Psoas muscle (tissue), 8 donors: Measurements from ENCODE around the gene ATG7. TPM values are rescaled to one million over a fixed set of nuclear protein-coding genes. Genes with fewer than 3 reads are reported as not detected.
A peak's percentile ranks its signal among the peaks of the same experiment; 100 is the strongest.

ENCODE experiments used
- ATAC-seq, 4 donors: fragments of 200-7000 bp; cut with Tn5 transposase; one replicate each; pipeline ENCODE4 v1.9.1; 2020; ENCODE audit warnings: moderate library complexity in 3 of 4, mild to moderate bottlenecking in 2 of 4
- DNase-seq, 2 donors: peaks; one replicate each; pipeline ENCODE4 v3.0.0-alpha.2; 2020
- H3K27ac ChIP-seq: fragments of 200-600 bp; one replicate; pipeline ENCODE4 v1.8.0; 2022
- H3K27me3 ChIP-seq, 3 donors: fragments of 200-600 bp in 1 of 3; one replicate each; pipeline versions ENCODE4 v1.6.1 to v1.8.0; 2013 to 2022; ENCODE audit warnings: low read length in 2 of 3, mild to moderate bottlenecking in 2 of 3, moderate library complexity in 1 of 3; ENCODE audit not compliant: insufficient read depth in 3 of 3
- H3K36me3 ChIP-seq, 2 donors: fragments of 200-600 bp in 1 of 2; one replicate each; pipeline versions ENCODE4 v1.6.1 to v1.8.0; 2013 to 2022; ENCODE audit warnings: low read depth in 1 of 2, mild to moderate bottlenecking in 1 of 2, moderate library complexity in 1 of 2; ENCODE audit not compliant: insufficient read depth in 1 of 2
- H3K4me1 ChIP-seq: fragments of 200-600 bp; one replicate; pipeline ENCODE4 v1.8.0; 2022
- H3K4me3 ChIP-seq: fragments of 200-600 bp; one replicate; pipeline ENCODE4 v1.8.0; 2022; ENCODE audit warnings: mild to moderate bottlenecking
- H3K9me3 ChIP-seq: fragments of 200-600 bp; one replicate; pipeline ENCODE4 v1.8.0; 2022
- WGBS, 3 donors: extraction: QIAGEN DNeasy Blood & Tissue Kit; methylation state at CpG; one replicate each; pipeline versions ENCODE4 v1.1.6 to v1.1.7; 2013; 5-methylcytosine and 5-hydroxymethylcytosine counted together
- intact Hi-C, 2 donors: fragments of 100-400 bp; cut with DNase I; formaldehyde crosslinking; loops; one replicate each; pipeline versions ENCODE4 v1.11.0 to v1.14.2; 2022
- polyA plus RNA-seq, 3 donors: library from polyadenylated mRNA; stranded (reverse); fragments of 200-250 nt; gene quantifications; one replicate each; pipeline ENCODE4 v1.2.3, GENCODE V29; 2013
- total RNA-seq, 4 donors: library from RNA; stranded (reverse); fragmentation: NEBNext Ultra II Directional in 2 of 4; extraction: Animal tissue kit (Norgen Biotek cat#: 25700) in 2 of 4; gene quantifications; one replicate each; pipeline versions ENCODE4 v1.2.1 to v1.2.4, GENCODE V29; 2021 to 2023
- TF ChIP-seq, protein P1 (sequence below): fragments of 200-600 bp; IDR thresholded peaks from one replicate; pipeline ENCODE4 v1.8.0; 2022; ENCODE audit warnings: antibody characterized with exemption
- donor health status: healthy with polysubstance abuse.
- donor health status: DM: no; HTN: no; CAD: no; lungs with moderate emphysema.
- donor health status: Bipolar disorder and iron deficiency.
- donor health status: healthy.
- donor health status: DM: yes; HTN: yes; CAD: no.
- donor health status: DM: no; HTN: no; CAD: no.
- donor health status: DM: no; HTN: no; CAD: no.
- donor health status: DM: yes; HTN: yes; CAD: no.

The ATG7 gene
- total and polyA plus RNA-seq, 7 donors: 5.9 to 15.0 (median 13.5) TPM

DNA sequence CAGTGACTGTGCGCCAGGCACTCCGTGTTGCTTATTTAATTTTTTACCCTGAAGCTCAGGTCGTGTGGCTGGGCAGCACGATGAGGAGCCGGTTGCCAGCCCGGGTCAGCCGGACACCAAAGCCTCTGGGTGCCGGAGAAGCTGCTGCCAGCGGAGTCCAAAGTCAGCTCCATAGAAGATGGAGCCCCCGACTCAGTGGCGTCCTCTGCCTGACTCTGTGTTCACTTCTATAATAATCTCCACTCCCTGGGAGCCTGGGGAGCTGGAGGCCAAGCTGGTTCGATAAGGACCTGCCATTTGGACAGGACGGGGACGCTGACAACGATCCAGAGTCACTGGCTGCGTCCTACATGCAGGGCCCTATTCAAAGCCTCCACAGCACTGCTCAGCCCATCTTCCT is 292.9 kb downstream of the ATG7 start:
- no peak overlapping the region for H3K4me3 ChIP-seq
- TF ChIP-seq, protein P1, sequence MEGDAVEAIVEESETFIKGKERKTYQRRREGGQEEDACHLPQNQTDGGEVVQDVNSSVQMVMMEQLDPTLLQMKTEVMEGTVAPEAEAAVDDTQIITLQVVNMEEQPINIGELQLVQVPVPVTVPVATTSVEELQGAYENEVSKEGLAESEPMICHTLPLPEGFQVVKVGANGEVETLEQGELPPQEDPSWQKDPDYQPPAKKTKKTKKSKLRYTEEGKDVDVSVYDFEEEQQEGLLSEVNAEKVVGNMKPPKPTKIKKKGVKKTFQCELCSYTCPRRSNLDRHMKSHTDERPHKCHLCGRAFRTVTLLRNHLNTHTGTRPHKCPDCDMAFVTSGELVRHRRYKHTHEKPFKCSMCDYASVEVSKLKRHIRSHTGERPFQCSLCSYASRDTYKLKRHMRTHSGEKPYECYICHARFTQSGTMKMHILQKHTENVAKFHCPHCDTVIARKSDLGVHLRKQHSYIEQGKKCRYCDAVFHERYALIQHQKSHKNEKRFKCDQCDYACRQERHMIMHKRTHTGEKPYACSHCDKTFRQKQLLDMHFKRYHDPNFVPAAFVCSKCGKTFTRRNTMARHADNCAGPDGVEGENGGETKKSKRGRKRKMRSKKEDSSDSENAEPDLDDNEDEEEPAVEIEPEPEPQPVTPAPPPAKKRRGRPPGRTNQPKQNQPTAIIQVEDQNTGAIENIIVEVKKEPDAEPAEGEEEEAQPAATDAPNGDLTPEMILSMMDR: no peak

DNA sequence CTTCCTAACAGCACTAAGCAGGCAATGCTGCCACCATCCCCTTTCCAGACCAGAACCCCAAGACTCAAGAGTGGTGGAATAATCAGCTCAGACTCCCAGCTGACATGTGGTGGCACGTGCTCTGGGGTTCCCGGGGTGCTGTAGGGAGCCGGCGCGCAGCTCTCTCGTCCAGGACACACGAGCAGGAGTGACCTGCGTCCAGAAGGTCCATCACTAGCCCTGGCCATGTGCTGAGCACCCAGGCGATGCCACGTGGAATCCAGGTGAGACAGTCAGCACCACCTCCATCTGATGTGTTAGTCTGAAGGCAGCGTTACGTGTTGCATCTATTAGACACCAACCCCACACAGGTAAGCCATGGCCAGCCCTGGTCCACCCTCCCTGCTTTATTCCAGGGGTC is 293.3 kb downstream of the ATG7 start:
- DNase-seq (no peak), ATAC-seq (no peak)
- H3K27me3 ChIP-seq: no peaks in the 10 kb centered on the region
- H3K4me3 ChIP-seq: no peak overlapping the region
- no peaks in the 10 kb centered on the region for H3K9me3 ChIP-seq
- intact Hi-C loops: loop anchor here in 1 of 2 donors (5.0 kb wide), 1 partner anchor 77 kb away; the partner anchor contains the start of gene VGLL4
- TF ChIP-seq, protein P1: no peak
- H3K4me1 ChIP-seq: peaks cover 43% of the 10 kb centered on the region
- peaks cover 0 to 24% of the 10 kb centered on the region in 2 donors for H3K36me3 ChIP-seq
- WGBS, 3 donors: 94 to 97% (median 97%) methylated on average over 12 of the region's 12 CpGs
- H3K27ac ChIP-seq: no peak overlapping the region

More for the DNA sequence above, 292.9 kb downstream of the ATG7 start:
- H3K27ac ChIP-seq: no peak overlapping the region
- no peaks in the 10 kb centered on the region for H3K27me3 ChIP-seq
- intact Hi-C loops: loop anchor here in 1 of 2 donors (5.0 kb wide), 1 partner anchor 77 kb away; the partner anchor contains the start of gene VGLL4
- DNase-seq: no peak
- no peak for ATAC-seq
- H3K36me3 ChIP-seq: peaks cover 0 to 24% of the 10 kb centered on the region in 2 donors
- 73 to 87% (median 81%) methylated on average over 16 of the region's 16 CpGs for WGBS, 3 donors
- no peaks in the 10 kb centered on the region for H3K9me3 ChIP-seq
- H3K4me1 ChIP-seq: peaks cover 44% of the 10 kb centered on the region

GRCh38 chr3:11565932-11566331 is 293.7 kb downstream of the ATG7 start:
- 97 to 99% (median 98%) methylated on average over 9 of the region's 9 CpGs for WGBS, 3 donors
- no peaks in the 10 kb centered on the region for H3K27me3 ChIP-seq
- H3K27ac ChIP-seq: no peak overlapping the region
- TF ChIP-seq, protein P1: no peak
- DNase-seq (no peak), ATAC-seq (no peak)
- peaks cover 0 to 24% of the 10 kb centered on the region in 2 donors for H3K36me3 ChIP-seq
- intact Hi-C loops: loop anchor here in 1 of 2 donors (5.0 kb wide), 1 partner anchor 76 kb away; the partner anchor contains the start of gene VGLL4
- no peak overlapping the region for H3K4me3 ChIP-seq
- peaks cover 43% of the 10 kb centered on the region for H3K4me1 ChIP-seq
- H3K9me3 ChIP-seq: no peaks in the 10 kb centered on the region

DNA sequence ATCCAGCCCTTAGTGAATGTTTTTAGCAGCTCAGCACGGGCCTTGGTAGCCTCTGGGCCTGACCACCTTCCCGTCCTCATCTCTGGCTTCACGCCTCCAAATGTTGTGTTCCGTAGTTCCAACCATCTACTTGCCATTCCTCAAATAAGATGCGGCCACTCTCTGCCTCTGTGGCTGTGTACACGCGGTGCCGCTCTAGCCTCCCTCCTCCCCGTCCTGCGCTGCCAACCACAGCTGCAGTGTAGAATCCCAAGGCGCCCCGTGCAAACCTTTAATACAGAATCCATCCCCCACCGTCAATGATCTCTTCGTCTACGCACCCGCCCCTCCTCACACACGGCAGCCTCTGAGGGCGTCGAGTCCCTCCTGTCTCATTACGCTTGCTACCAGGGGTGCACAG is 294.3 kb downstream of the ATG7 start:
- Histone ChIP-seq H3K36me3 (peaks cover 0 to 24% of the 10 kb centered on the region in 2 donors), H3K27me3 (no peaks in the 10 kb centered on the region), H3K4me3 (no peak overlapping the region), H3K27ac (no peak overlapping the region), H3K9me3 (no peaks in the 10 kb centered on the region), H3K4me1 (peaks cover 44% of the 10 kb centered on the region)
- DNase-seq (no peak), ATAC-seq (no peak)
- 94 to 96% (median 95%) methylated on average over 20 of the region's 20 CpGs for WGBS, 3 donors
- TF ChIP-seq, protein P1: no peak
- intact Hi-C loops: loop anchor here in 1 of 2 donors (5.0 kb wide), 1 partner anchor 76 kb away; the partner anchor contains the start of gene VGLL4

- H3K27ac ChIP-seq: peak overlapping the region; percentile 93
- no peaks in the 10 kb centered on the region for H3K9me3 ChIP-seq
Observed at GRCh38 chr3:11566916-11567315, 294.7 kb downstream of the ATG7 start.

More at GRCh38 chr3:11566916-11567315, 294.7 kb downstream of the ATG7 start:
- no peak for DNase-seq
- TF ChIP-seq, protein P1: no peak
- Histone ChIP-seq H3K36me3 (peaks cover 0 to 24% of the 10 kb centered on the region in 2 donors), H3K4me1 (peaks cover 44% of the 10 kb centered on the region), H3K27me3 (no peaks in the 10 kb centered on the region), H3K4me3 (no peak overlapping the region)
- ATAC-seq: no peak
- intact Hi-C loops: loop anchor here in 1 of 2 donors (5.0 kb wide), 1 partner anchor 75 kb away; the partner anchor contains the start of gene VGLL4
- WGBS, 3 donors: 89 to 94% (median 90%) methylated on average over 17 of the region's 17 CpGs
